HepG2 (cell line): Measurements from ENCODE around the gene HES1. TPM values are rescaled to one million over a fixed set of nuclear protein-coding genes. Genes with fewer than 3 reads are reported as not detected.

Experiments
- ARID2 ChIP-seq: sonication (generic); formaldehyde crosslinking; IDR thresholded peaks from 2 replicates; pipeline ENCODE4 v1.8.1; 2022; ENCODE audit warnings: mild to moderate bottlenecking, missing genetic modification reagents, borderline replicate concordance
- CCDC6 ChIP-seq: sonication (generic); formaldehyde crosslinking; IDR thresholded peaks from 2 replicates; pipeline ENCODE4 v1.8.1; 2022; ENCODE audit warnings: mild to moderate bottlenecking, missing genetic modification reagents, moderate library complexity
- CHCHD3 ChIP-seq: sonication (generic); formaldehyde crosslinking; IDR thresholded peaks from 2 replicates; pipeline ENCODE4 v1.8.0; 2022; ENCODE audit warnings: mild to moderate bottlenecking, missing genetic modification reagents, moderate library complexity
- DNMT3B ChIP-seq: conservative IDR thresholded peaks from 2 replicates; pipeline ENCODE4 v1.6.1; 2016; ENCODE audit warnings: missing biosample characterization, control low read depth
- ELF1 ChIP-seq: sonication (generic); formaldehyde crosslinking; IDR thresholded peaks from 2 replicates; pipeline ENCODE4 v1.4.0; 2020; ENCODE audit warnings: missing genetic modification reagents
- IRF2 ChIP-seq: IDR thresholded peaks from 2 replicates; pipeline ENCODE4 v1.6.1; 2018; ENCODE audit warnings: missing genetic modification reagents, missing compliant biosample characterization
- NKX3-1 ChIP-seq: sonication (generic); formaldehyde crosslinking; IDR thresholded peaks from 2 replicates; pipeline ENCODE4 v1.5.0; 2020; ENCODE audit warnings: missing genetic modification reagents
- SOX13 ChIP-seq, 3 experiments: fragments of 450-650 bp in 1 of 3; sonication (generic) in 1 of 3; formaldehyde crosslinking in 1 of 3; IDR thresholded peaks in 2 of 3; conservative IDR thresholded peaks in 1 of 3; 2 replicates each; pipeline versions ENCODE4 v1.5.0 to v1.6.1; 2016 to 2020; ENCODE audit warnings: antibody characterized with exemption in 1 of 3, mild to moderate bottlenecking in 1 of 3, missing compliant biosample characterization in 1 of 3, missing genetic modification reagents in 1 of 3, moderate library complexity in 1 of 3
- SOX6 ChIP-seq, 2 experiments: fragments of 450-650 bp in 1 of 2; sonication (generic) in 1 of 2; formaldehyde crosslinking in 1 of 2; IDR thresholded peaks; 2 replicates each; pipeline versions ENCODE4 v1.4.0 to v1.6.1; 2017 to 2020; ENCODE audit warnings: antibody characterized with exemption in 1 of 2, mild to moderate bottlenecking in 1 of 2, missing genetic modification reagents in 1 of 2
- SRSF1 ChIP-seq: fragments of 200-400 bp; formaldehyde crosslinking; optimal IDR thresholded peaks from 2 replicates; pipeline ENCODE3; 2017; ENCODE audit warnings: mild to moderate bottlenecking, low read depth, low read length, moderate library complexity
- THAP11 ChIP-seq: IDR thresholded peaks from 2 replicates; pipeline ENCODE4 v1.6.1; 2016; ENCODE audit warnings: missing biosample characterization, missing genetic modification reagents
- TOE1 ChIP-seq: sonication (generic); formaldehyde crosslinking; IDR thresholded peaks from 2 replicates; pipeline ENCODE4 v1.4.0; 2020; ENCODE audit warnings: mild to moderate bottlenecking, missing genetic modification reagents
- ZFP41 ChIP-seq: sonication (generic); formaldehyde crosslinking; IDR thresholded peaks from 2 replicates; pipeline ENCODE4 v1.4.0; 2020; ENCODE audit warnings: mild to moderate bottlenecking, missing genetic modification reagents, borderline replicate concordance
- ZIK1 ChIP-seq: sonication (generic); formaldehyde crosslinking; IDR thresholded peaks from 2 replicates; pipeline ENCODE4 v1.5.0; 2020; ENCODE audit warnings: mild to moderate bottlenecking, low read depth, missing genetic modification reagents, borderline replicate concordance
- ZNF446 ChIP-seq: sonication (generic); formaldehyde crosslinking; IDR thresholded peaks from 2 replicates; pipeline ENCODE4 v1.5.0; 2020; ENCODE audit warnings: mild to moderate bottlenecking, missing genetic modification reagents
- ZNF777 ChIP-seq: sonication (generic); formaldehyde crosslinking; IDR thresholded peaks from 2 replicates; pipeline ENCODE4 v1.4.0; 2020; ENCODE audit warnings: missing genetic modification reagents
- polyA plus RNA-seq, 8 experiments: library from polyadenylated mRNA; depleted of rRNA in 3 of 8; stranded (reverse) in 7 of 8; unstranded in 1 of 8; fragments of >200 nt; fragmentation: Illumina TruSeq in 4 of 8; extraction: Trizol in 4 of 8; gene quantifications; 2 replicates each; pipeline versions ENCODE4 v1.2.1 to v1.2.3, GENCODE V29; 2011 to 2016; ENCODE audit warnings: low read depth in 4 of 8, missing spikeins in 1 of 8, mixed read lengths in 1 of 8; ENCODE audit not compliant: insufficient read depth in 1 of 8
- total RNA-seq, 5 experiments: library from RNA; depleted of rRNA; stranded (reverse); fragments of >200 nt; fragmentation: Illumina TruSeq; extraction: Trizol; gene quantifications; 2 replicates each; pipeline ENCODE4 v1.2.3, GENCODE V29; 2016; ENCODE audit warnings: low read depth in 1 of 5
- TF ChIP-seq, protein P1 (sequence below): sonication (generic); formaldehyde crosslinking; IDR thresholded peaks from 2 replicates; pipeline ENCODE4 v1.5.1; 2020; ENCODE audit warnings: missing genetic modification reagents, mild to moderate bottlenecking, borderline replicate concordance
- TF ChIP-seq, protein P2 (sequence below): IDR thresholded peaks from 2 replicates; pipeline ENCODE4 v1.6.1; 2012; ENCODE audit warnings: inconsistent platforms
- TF ChIP-seq, protein P3 (sequence below): sonication (generic); formaldehyde crosslinking; IDR thresholded peaks from 2 replicates; pipeline ENCODE4; 2020; ENCODE audit warnings: missing genetic modification reagents, mild to moderate bottlenecking, borderline replicate concordance
- TF ChIP-seq, protein P4 (sequence below): sonication (generic); formaldehyde crosslinking; IDR thresholded peaks from 2 replicates; pipeline ENCODE4 v1.5.0; 2020; ENCODE audit warnings: missing genetic modification reagents, mild to moderate bottlenecking, borderline replicate concordance
- TF ChIP-seq, protein P5 (sequence below): IDR thresholded peaks from 2 replicates; pipeline ENCODE4 v1.4.0; 2020; ENCODE audit warnings: mild to moderate bottlenecking, missing genetic modification reagents

Gene HES1
- total and polyA plus RNA-seq, 2 of the 13 experiments (the other 11 are each of a cell fraction or from before 2014, with no cell fraction given) = 15.4 to 19.8 TPM

DNA sequence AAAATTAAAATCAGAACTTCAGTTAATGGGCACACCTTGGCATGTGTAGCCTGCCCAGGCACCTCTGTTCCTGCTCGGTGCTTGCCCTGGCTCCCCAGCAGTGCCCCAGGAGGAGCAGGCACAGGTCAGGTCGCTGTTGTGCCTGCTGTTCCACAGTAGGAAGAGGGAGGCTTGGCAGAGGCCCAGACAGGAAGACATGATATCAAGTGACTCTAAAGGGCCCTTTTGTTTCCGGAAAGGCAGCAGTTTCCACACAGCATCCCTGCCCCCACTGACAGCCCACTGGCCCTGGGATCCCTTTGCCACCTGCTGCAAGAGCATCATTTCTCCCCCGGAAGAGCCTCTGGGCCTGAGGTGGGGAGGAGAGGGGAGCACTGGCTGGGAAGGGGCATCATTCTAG, 40.5 kb upstream of the HES1 start (continued):
- TF ChIP-seq ZNF446 (no peak), ZNF777 (no peak), ARID2 (CRISPR knock-in tag) (no peak), SOX6 (IDR thresholded peaks at IDR 0.05) (no peak), SOX6 (CRISPR knock-in tag; IDR thresholded peaks at IDR 0.05) (0 out of 2 replicates have a peak, but pooled peaks have one; percentile 31), SRSF1 (no peak), ZFP41 (no peak), NKX3-1 (CRISPR knock-in tag) (no peak), TOE1 (no peak), CHCHD3 (CRISPR knock-in tag) (no peak), DNMT3B (CRISPR knock-in tag) (no peak), ZIK1 (CRISPR knock-in tag) (no peak), THAP11 (CRISPR knock-in tag) (0 out of 2 replicates have a peak, but pooled peaks have one; percentile 28), CCDC6 (CRISPR knock-in tag) (no peak), ELF1 (peak; percentile 48; the same call in 1 of the 2 replicates), SOX13 (IDR thresholded peaks at IDR 0.05) (no peak), SOX13 (CRISPR knock-in tag; conservative IDR thresholded peaks at IDR 0.05 in 1 of 2, IDR thresholded peaks at IDR 0.05 in 1 of 2) (0 out of 4 replicates have a peak, but pooled peaks of 1 of the 2 experiments have one; percentile 16), IRF2 (CRISPR knock-in tag) (no peak)
- TF ChIP-seq, protein P1, sequence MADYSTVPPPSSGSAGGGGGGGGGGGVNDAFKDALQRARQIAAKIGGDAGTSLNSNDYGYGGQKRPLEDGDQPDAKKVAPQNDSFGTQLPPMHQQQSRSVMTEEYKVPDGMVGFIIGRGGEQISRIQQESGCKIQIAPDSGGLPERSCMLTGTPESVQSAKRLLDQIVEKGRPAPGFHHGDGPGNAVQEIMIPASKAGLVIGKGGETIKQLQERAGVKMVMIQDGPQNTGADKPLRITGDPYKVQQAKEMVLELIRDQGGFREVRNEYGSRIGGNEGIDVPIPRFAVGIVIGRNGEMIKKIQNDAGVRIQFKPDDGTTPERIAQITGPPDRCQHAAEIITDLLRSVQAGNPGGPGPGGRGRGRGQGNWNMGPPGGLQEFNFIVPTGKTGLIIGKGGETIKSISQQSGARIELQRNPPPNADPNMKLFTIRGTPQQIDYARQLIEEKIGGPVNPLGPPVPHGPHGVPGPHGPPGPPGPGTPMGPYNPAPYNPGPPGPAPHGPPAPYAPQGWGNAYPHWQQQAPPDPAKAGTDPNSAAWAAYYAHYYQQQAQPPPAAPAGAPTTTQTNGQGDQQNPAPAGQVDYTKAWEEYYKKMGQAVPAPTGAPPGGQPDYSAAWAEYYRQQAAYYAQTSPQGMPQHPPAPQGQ (CRISPR knock-in tag) = no peak
- TF ChIP-seq, protein P2, sequence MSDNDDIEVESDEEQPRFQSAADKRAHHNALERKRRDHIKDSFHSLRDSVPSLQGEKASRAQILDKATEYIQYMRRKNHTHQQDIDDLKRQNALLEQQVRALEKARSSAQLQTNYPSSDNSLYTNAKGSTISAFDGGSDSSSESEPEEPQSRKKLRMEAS = no peak
- TF ChIP-seq, protein P3, sequence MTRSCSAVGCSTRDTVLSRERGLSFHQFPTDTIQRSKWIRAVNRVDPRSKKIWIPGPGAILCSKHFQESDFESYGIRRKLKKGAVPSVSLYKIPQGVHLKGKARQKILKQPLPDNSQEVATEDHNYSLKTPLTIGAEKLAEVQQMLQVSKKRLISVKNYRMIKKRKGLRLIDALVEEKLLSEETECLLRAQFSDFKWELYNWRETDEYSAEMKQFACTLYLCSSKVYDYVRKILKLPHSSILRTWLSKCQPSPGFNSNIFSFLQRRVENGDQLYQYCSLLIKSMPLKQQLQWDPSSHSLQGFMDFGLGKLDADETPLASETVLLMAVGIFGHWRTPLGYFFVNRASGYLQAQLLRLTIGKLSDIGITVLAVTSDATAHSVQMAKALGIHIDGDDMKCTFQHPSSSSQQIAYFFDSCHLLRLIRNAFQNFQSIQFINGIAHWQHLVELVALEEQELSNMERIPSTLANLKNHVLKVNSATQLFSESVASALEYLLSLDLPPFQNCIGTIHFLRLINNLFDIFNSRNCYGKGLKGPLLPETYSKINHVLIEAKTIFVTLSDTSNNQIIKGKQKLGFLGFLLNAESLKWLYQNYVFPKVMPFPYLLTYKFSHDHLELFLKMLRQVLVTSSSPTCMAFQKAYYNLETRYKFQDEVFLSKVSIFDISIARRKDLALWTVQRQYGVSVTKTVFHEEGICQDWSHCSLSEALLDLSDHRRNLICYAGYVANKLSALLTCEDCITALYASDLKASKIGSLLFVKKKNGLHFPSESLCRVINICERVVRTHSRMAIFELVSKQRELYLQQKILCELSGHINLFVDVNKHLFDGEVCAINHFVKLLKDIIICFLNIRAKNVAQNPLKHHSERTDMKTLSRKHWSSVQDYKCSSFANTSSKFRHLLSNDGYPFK (CRISPR knock-in tag) = peak; percentile 26; the same call in 1 of the 2 replicates
- TF ChIP-seq, protein P4, sequence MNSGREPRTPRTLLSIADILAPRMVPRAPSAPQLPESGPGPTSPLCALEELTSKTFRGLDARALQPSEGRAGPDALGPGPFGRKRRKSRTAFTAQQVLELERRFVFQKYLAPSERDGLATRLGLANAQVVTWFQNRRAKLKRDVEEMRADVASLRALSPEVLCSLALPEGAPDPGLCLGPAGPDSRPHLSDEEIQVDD (CRISPR knock-in tag) = no peak
- TF ChIP-seq, protein P5, sequence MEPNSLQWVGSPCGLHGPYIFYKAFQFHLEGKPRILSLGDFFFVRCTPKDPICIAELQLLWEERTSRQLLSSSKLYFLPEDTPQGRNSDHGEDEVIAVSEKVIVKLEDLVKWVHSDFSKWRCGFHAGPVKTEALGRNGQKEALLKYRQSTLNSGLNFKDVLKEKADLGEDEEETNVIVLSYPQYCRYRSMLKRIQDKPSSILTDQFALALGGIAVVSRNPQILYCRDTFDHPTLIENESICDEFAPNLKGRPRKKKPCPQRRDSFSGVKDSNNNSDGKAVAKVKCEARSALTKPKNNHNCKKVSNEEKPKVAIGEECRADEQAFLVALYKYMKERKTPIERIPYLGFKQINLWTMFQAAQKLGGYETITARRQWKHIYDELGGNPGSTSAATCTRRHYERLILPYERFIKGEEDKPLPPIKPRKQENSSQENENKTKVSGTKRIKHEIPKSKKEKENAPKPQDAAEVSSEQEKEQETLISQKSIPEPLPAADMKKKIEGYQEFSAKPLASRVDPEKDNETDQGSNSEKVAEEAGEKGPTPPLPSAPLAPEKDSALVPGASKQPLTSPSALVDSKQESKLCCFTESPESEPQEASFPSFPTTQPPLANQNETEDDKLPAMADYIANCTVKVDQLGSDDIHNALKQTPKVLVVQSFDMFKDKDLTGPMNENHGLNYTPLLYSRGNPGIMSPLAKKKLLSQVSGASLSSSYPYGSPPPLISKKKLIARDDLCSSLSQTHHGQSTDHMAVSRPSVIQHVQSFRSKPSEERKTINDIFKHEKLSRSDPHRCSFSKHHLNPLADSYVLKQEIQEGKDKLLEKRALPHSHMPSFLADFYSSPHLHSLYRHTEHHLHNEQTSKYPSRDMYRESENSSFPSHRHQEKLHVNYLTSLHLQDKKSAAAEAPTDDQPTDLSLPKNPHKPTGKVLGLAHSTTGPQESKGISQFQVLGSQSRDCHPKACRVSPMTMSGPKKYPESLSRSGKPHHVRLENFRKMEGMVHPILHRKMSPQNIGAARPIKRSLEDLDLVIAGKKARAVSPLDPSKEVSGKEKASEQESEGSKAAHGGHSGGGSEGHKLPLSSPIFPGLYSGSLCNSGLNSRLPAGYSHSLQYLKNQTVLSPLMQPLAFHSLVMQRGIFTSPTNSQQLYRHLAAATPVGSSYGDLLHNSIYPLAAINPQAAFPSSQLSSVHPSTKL (CRISPR knock-in tag) = peak; percentile 18; the same call in 1 of the 2 replicates
